ENCODE measurements around the gene CD109. TPM values are rescaled to one million over a fixed set of nuclear protein-coding genes. Genes with fewer than 3 reads are reported as not detected.

Gene CD109
- 1 to 10 TPM; 7.2 to 9.1 TPM for total RNA-seq

- Mint-ChIP-seq H3K36me3 (peaks cover 16% of the 10 kb centered on the region), H3K9me3 (no peaks in the 10 kb centered on the region), H3K4me1 (ENCODE audit: low read depth) (peaks cover 36% of the 10 kb centered on the region), H3K27me3 (peaks cover 16% of the 10 kb centered on the region), H3K27ac (peak within 1 kb of the TSS; percentile 90), H3K4me3 (peak within 1 kb of the TSS; percentile 80)
- intact Hi-C loops (cut with micrococcal nuclease), result loop anchor here (1.0 to 2.0 kb wide), 6 partner anchors 26 to 1547 kb away; partner anchors contain the start of genes COX7A2 and EEF1A1
- peak; percentile 87 for DNase-seq
- CTCF ChIA-PET, result interaction anchor here (0.5 to 2.4 kb wide), 5 partner anchors 8 to 110 kb away, joined by 3 to 8 read pairs (median 4); no protein-coding TSS in a partner anchor
- POLR2A ChIA-PET, result interaction anchor here (1.0 to 1.5 kb wide), 2 partner anchors 174 to 176 kb away, joined by 3 to 5 read pairs; no protein-coding TSS in a partner anchor
Measured at GRCh38 chr6:73695619-73696421, at the start of gene CD109. Gene CD109 (plus strand): TSS chr6:73696203. CDS start chr6:73696216, 13 bp downstream.

GRCh38 chr6:73648166-73648565 lies 47.8 kb upstream of the CD109 start:
- intact Hi-C loops (cut with micrococcal nuclease), result no loop called here
- no peaks in the 10 kb centered on the region for H3K27me3 Mint-ChIP-seq
- peaks cover 24% of the 10 kb centered on the region for H3K4me1 Mint-ChIP-seq (ENCODE audit: low read depth)
- POLR2A ChIA-PET, result no interaction called here
- DNase-seq, result no peak
- CTCF ChIA-PET, result interaction anchor here (0.6 kb wide), 1 partner anchor 205 kb away, joined by 3 read pairs; no protein-coding TSS in a partner anchor
- H3K9me3 Mint-ChIP-seq, result no peaks in the 10 kb centered on the region
- no peak overlapping the region for H3K27ac Mint-ChIP-seq
- peaks cover 6% of the 10 kb centered on the region for H3K36me3 Mint-ChIP-seq
- H3K4me3 Mint-ChIP-seq, result no peak overlapping the region

GRCh38 chr6:73649783-73650182 lies 46.2 kb upstream of the CD109 start:
- no peaks in the 10 kb centered on the region for H3K27me3 Mint-ChIP-seq
- H3K4me1 Mint-ChIP-seq (ENCODE audit: low read depth), result peaks cover 24% of the 10 kb centered on the region
- H3K36me3 Mint-ChIP-seq, result peaks cover 6% of the 10 kb centered on the region
- ChIA-PET CTCF (interaction anchor here (0.7 kb wide), 1 partner anchor 25 kb away, joined by 4 read pairs; no protein-coding TSS in a partner anchor), POLR2A (no interaction called here)
- intact Hi-C loops (cut with micrococcal nuclease), result no loop called here
- DNase-seq, result no peak
- no peak overlapping the region for H3K4me3 Mint-ChIP-seq
- no peak overlapping the region for H3K27ac Mint-ChIP-seq
- H3K9me3 Mint-ChIP-seq, result no peaks in the 10 kb centered on the region

DNA sequence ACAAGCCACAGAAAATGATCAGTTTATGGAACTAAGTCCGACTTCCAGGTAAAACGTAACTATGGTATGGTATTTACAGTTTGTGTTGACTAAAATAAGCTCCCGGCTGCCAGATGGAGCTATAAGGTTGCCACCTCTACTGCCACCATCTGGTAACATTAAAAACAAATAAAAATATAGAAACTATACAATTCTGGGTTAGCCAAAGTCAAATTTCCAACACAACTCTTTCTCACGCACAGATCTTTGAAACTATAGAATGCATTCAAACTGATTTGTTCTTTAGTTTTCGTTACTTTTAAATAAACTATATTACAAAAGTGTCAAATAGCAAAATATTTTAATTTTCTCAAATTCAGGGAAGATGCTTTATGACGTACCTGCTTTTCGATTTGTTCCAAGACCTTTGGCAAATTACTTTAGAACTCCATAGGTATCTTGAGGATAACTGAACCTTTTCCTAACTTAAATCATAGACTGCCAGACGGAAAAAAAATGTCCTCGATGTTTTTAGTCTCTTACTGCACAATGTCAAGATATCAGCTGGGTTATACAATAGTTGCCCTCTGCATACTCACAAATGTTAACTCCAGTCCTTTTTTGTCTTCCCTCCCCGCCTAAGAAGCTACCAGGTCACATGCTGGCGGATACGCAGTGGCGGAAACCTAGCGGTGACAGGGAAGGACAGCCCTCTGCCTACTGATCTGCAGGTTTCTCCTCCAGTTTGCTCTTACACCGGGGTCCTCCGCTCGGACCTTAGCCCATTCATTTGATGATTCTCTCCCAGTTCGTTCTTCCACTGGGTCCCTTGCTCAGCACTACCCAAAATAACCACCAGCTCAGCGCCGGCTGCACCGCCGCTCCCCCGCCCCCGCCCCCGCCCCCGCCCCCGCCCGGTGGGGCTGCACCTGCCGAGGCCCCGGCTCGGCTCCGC lies 43.1 kb upstream of the CD109 start:
- no peaks in the 10 kb centered on the region for H3K27me3 Mint-ChIP-seq
- H3K27ac Mint-ChIP-seq, result peak overlapping the region; percentile 95
- H3K4me3 Mint-ChIP-seq, result peak overlapping the region; percentile 97
- ChIA-PET POLR2A (interaction anchor here (1.1 to 3.9 kb wide), 8 partner anchors 9 to 201 kb away, joined by 3 to 51 read pairs (median 7); partner anchors contain the start of genes CGAS, EEF1A1 and MTO1), CTCF (interaction anchor here (0.6 to 4.5 kb wide), 28 partner anchors 9 to 1590 kb away, joined by 3 to 27 read pairs (median 5); partner anchors contain the start of genes CD109, CGAS, COX7A2 and EEF1A1)
- peaks cover 6% of the 10 kb centered on the region for H3K36me3 Mint-ChIP-seq
- H3K4me1 Mint-ChIP-seq (ENCODE audit: low read depth), result peaks cover 23% of the 10 kb centered on the region
- intact Hi-C loops (cut with micrococcal nuclease), result loop anchor here (1.0 to 2.0 kb wide), 2 partner anchors 264 to 1033 kb away; no protein-coding TSS in a partner anchor
- H3K9me3 Mint-ChIP-seq, result no peaks in the 10 kb centered on the region
- peak; percentile 81 for DNase-seq

DNA sequence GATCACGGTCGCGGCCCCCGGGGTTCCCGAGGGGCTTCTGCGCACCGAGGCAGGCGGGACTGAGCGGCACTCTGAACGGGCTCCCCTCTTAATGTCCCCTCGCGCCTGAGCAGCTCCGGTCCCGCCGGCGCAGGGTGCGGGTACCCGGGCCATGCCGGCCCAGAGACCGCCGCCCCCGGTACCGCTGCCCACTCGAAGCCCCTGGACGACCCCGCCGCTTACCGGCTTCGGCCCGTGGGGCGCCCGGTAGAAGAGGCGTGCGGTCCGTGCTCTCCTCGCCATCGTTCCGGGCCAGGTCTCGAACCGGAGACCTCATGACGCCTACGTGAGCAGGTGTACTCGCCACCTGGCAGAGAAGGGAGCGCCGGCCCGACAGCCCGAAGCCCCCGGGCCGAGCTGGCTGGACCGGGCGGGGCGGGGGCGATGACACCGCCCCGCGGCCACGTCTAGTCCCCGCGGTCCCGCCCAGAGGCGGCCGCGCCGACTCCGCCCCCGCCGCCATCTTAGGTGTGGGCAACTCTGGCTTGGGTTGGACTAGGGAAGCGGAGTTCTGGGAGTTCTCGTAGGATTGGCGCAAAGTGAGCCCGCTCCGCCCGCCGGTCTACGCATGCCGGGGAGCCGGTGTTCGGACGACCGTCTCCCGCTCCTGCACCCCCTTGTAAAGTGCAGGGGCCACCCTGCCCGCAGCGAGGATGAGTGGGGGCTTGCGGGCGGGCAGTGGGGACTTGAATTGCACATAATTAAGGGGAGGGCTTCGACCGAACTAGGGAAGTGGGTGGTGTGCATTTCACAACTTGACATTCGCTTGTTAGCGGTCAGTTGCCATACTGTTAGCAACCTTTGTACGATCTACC lies 42.2 kb upstream of the CD109 start, which contains the start of gene SLC17A5:
SLC17A5 (minus strand) TSS at position 422 of the 854 bp plus-strand sequence; CDS start at position 316, 106 bp downstream.
- intact Hi-C loops (cut with micrococcal nuclease), result loop anchor here (1.0 to 2.0 kb wide), 10 partner anchors 8 to 1631 kb away; partner anchors contain the start of genes EEF1A1 and TMEM30A
- Mint-ChIP-seq H3K4me1 (ENCODE audit: low read depth) (peaks cover 23% of the 10 kb centered on the region), H3K27me3 (no peaks in the 10 kb centered on the region), H3K27ac (peak within 1 kb of the TSS; percentile 95), H3K9me3 (no peaks in the 10 kb centered on the region), H3K4me3 (peak within 1 kb of the TSS; percentile 97), H3K36me3 (peaks cover 6% of the 10 kb centered on the region)
- ChIA-PET POLR2A (interaction anchor here (1.1 to 3.9 kb wide), 9 partner anchors 10 to 203 kb away, joined by 3 to 51 read pairs (median 6); partner anchors contain the start of genes CGAS, EEF1A1 and MTO1), CTCF (interaction anchor here (0.6 to 4.5 kb wide), 22 partner anchors 10 to 1589 kb away, joined by 3 to 27 read pairs (median 6); partner anchors contain the start of genes CGAS, COX7A2, EEF1A1 and MTO1)
- DNase-seq, result peak; percentile 94

DNA sequence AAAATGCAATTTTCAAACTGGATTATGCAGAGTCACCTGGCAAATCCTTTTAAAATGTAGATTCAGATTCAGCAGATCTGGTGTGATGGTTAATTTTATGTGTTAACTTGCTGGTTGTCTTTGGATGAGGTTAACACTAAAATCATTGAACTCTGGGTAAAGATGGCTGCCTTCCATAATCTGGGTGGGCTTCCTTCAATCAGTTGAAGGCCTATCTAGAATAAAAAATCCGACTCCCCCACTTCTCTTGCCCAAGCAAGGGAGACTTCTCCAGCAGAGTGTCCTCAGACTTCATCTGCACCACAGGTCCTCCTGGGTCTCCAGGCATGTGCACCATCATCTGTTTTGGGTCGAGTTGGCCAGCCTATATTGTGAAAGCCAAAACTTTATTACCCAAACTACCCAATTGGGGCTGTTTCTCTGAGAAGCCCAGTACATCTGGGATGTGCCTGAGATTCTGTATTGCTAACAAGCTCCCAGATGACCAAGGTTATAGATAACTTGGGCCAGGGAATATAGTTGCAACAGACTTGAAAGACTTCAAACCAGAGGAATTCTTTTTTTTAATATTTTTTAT lies 40.6 kb upstream of the CD109 start:
- Mint-ChIP-seq H3K27me3 (no peaks in the 10 kb centered on the region), H3K9me3 (no peaks in the 10 kb centered on the region), H3K27ac (no peak overlapping the region), H3K4me3 (no peak overlapping the region), H3K36me3 (peaks cover 2% of the 10 kb centered on the region), H3K4me1 (ENCODE audit: low read depth) (peaks cover 23% of the 10 kb centered on the region)
- intact Hi-C loops (cut with micrococcal nuclease), result loop anchor here (2.0 kb wide), 2 partner anchors 73 to 1629 kb away; partner anchors contain the start of gene TMEM30A
- ChIA-PET POLR2A (interaction anchor here (1.4 to 3.9 kb wide), 4 partner anchors 134 to 205 kb away, joined by 4 to 51 read pairs (median 13); partner anchors contain the start of genes EEF1A1 and MTO1), CTCF (interaction anchor here (1.4 to 4.5 kb wide), 2 partner anchors 21 to 77 kb away, joined by 7 to 27 read pairs; no protein-coding TSS in a partner anchor)
- no peak for DNase-seq

DNA sequence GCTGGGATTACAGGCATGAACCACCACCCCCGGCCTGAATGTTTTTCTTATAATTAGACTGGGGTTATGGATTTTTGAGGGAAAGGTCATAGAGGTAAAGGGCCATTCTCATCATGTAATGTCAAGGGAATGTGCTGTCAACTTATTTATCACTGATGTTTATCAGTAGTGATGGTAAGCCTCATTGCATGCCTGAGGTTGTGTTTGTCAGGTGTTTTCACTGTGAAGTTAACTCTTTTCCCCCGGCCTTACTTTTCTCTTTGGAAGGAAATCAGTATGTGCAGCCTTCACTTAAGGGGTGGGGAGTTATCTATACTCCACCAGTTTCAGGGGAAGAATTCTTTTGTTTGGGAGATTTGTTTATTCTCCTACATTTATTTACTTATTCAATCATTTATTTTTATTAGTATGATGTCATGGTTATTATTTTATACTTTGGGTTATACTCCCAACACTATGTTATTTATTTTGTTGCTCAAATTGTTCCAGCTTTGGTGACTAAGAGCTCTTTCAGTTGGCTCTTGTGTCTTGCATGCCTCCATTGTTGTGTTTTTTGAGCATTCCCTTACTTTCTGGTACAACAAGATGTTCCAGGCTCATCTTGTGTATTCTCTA lies 39.4 kb upstream of the CD109 start:
- H3K4me1 Mint-ChIP-seq (ENCODE audit: low read depth), result peaks cover 21% of the 10 kb centered on the region
- POLR2A ChIA-PET, result no interaction called here
- no peaks in the 10 kb centered on the region for H3K36me3 Mint-ChIP-seq
- no peak overlapping the region for H3K4me3 Mint-ChIP-seq
- H3K9me3 Mint-ChIP-seq, result no peaks in the 10 kb centered on the region
- no peaks in the 10 kb centered on the region for H3K27me3 Mint-ChIP-seq
- no peak for DNase-seq
- intact Hi-C loops (cut with micrococcal nuclease), result no loop called here
- CTCF ChIA-PET, result no interaction called here
- no peak overlapping the region for H3K27ac Mint-ChIP-seq

DNA sequence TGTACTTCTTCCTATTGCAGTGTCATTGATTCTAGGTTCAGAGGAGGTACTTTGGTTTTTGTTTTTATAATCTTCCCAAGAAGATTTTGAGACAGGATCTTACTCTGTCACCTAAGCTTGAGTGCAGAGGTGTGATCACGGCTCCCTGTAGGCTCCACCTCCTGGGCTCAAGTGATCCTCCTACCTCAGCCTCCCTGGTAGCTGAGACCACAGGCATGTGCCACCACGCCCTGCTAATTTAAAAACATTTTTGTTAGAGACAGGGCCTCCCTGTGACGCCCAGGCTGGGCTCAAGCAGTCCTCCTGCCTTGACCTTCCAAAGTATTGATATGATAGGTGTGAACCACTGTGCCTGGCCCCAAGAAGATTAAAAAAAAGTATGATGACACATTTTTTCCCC lies 38.8 kb upstream of the CD109 start:
- Mint-ChIP-seq H3K4me1 (ENCODE audit: low read depth) (peaks cover 17% of the 10 kb centered on the region), H3K27me3 (no peaks in the 10 kb centered on the region), H3K4me3 (no peak overlapping the region), H3K27ac (no peak overlapping the region), H3K36me3 (no peaks in the 10 kb centered on the region), H3K9me3 (no peaks in the 10 kb centered on the region)
- intact Hi-C loops (cut with micrococcal nuclease), result no loop called here
- DNase-seq, result peak; percentile 31
- POLR2A ChIA-PET, result no interaction called here
- CTCF ChIA-PET, result no interaction called here

DNA sequence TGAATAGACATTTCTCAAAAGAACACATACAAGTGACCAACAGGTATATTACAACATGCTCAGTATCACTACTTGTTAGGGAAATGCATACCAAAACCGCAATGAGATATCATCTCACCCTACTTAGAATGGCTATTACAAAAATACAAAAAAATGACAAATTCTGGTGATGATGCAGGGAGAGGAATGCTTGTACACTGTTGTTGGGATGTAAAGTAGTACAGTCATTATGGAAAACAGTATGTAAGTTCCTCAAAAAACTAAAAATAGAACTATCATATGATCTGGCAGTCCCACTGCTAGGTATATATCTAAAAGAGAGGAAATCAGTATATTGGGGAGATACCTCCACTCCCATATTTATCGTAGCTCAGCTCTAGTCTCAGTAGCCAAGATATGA lies 31.3 kb upstream of the CD109 start:
- H3K9me3 Mint-ChIP-seq, result no peaks in the 10 kb centered on the region
- DNase-seq, result no peak
- no peak overlapping the region for H3K4me3 Mint-ChIP-seq
- no peak overlapping the region for H3K27ac Mint-ChIP-seq
- ChIA-PET POLR2A (no interaction called here), CTCF (interaction anchor here (0.9 to 3.3 kb wide), 2 partner anchors 11 to 68 kb away, joined by 3 to 18 read pairs; no protein-coding TSS in a partner anchor)
- peaks cover 4% of the 10 kb centered on the region for H3K4me1 Mint-ChIP-seq (ENCODE audit: low read depth)
- H3K36me3 Mint-ChIP-seq, result no peaks in the 10 kb centered on the region
- intact Hi-C loops (cut with micrococcal nuclease), result no loop called here
- H3K27me3 Mint-ChIP-seq, result peaks cover 13% of the 10 kb centered on the region

GRCh38 chr6:73665686-73666319 lies 30.2 kb upstream of the CD109 start:
- no peak for DNase-seq
- peaks cover 16% of the 10 kb centered on the region for H3K27me3 Mint-ChIP-seq
- no peak overlapping the region for H3K27ac Mint-ChIP-seq
- no peaks in the 10 kb centered on the region for H3K36me3 Mint-ChIP-seq
- peaks cover 4% of the 10 kb centered on the region for H3K4me1 Mint-ChIP-seq (ENCODE audit: low read depth)
- no peaks in the 10 kb centered on the region for H3K9me3 Mint-ChIP-seq
- H3K4me3 Mint-ChIP-seq, result no peak overlapping the region
- ChIA-PET CTCF (interaction anchor here (3.3 kb wide), 1 partner anchor 10 kb away, joined by 18 read pairs; no protein-coding TSS in a partner anchor), POLR2A (no interaction called here)
- intact Hi-C loops (cut with micrococcal nuclease), result no loop called here

All from activated CD4-positive, alpha-beta memory T cell treated with anti-CD3 and anti-CD28 coated beads for 36 hours (primary cell).